GM21526 (cell line): Measurements from ENCODE around the gene C17orf113.

Source experiments
- ATAC-seq: cut with Tn5 transposase; IDR thresholded peaks from one replicate; pipeline ENCODE4 v1.9.1; 2021; ENCODE audit warnings: moderate library complexity; ENCODE audit not compliant: unreplicated experiment, low FRiP score

The C17orf113 gene

GRCh38 chr17:42072323-42073187 lies 22.2 kb upstream of the C17orf113 start:
- no peak for ATAC-seq

DNA sequence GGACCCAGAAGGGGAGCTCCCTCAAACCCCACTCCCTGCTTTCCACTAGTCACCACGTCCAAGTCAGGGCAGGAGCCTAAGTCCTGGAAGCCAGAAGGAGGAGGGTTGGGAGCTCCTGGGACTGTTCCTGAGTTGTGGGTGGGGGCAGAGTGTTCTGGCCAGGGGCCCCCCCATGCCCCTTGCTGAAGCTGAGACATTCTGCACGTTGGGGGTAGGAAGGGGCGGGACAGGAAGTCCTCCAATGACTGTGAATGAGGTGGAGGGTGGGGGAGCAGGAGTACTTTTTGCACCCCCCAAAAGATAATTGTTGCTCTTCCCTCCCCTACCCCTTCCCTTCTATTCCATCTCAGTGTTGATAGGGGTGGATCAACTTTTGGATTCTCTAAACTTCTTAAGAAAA lies 21.4 kb upstream of the C17orf113 start:
- no peak for ATAC-seq

DNA sequence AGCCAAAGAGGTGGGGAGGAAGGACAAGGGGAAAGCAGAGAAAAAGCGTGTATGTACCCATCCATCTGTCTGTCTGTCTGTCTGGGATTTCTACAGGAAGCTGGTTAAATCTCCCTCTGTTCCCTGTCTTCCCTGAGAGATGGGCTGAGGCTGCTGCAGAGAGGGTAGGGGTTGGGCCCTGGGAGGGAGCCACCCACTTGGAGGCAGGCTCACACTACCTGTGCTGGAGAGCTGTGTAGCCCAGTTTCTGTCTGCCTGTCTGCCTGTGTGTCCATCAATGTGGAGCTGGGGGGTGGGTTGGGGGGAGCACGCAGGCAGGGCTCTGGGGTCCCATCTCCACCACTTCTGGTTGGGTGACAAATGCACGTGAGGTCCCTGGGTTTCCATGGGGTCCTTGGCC lies 18.6 kb upstream of the C17orf113 start:
- no peak for ATAC-seq

GRCh38 chr17:42067371-42068091 lies 17.1 kb upstream of the C17orf113 start:
- ATAC-seq, result no peak

GRCh38 chr17:42065201-42065600 lies 14.8 kb upstream of the C17orf113 start:
- no peak for ATAC-seq

DNA sequence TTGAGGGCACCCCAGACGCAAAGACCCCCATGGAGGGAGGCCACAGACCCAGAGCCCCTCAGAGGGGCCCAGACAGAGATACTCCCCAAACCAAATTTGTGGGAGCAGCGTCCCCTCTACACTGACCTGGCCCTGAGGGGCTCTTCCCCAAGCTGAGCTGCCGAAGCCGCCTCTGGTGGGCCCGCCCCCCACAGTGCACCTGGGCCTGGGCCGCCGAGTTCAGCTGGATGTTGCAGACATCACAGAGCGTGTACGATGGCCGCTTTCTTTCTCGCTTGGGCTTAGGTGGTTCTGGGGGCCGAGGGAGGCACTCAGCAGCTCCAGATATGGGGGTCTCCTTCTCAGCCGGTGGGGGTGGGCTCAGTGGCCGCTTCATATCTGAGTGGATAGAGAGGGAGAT lies 12.3 kb upstream of the C17orf113 start:
- ATAC-seq, result no peak

GRCh38 chr17:42061646-42062487 lies 11.5 kb upstream of the C17orf113 start:
- ATAC-seq, result no peak

GRCh38 chr17:42060231-42060630 lies 9.8 kb upstream of the C17orf113 start:
- no peak for ATAC-seq

DNA sequence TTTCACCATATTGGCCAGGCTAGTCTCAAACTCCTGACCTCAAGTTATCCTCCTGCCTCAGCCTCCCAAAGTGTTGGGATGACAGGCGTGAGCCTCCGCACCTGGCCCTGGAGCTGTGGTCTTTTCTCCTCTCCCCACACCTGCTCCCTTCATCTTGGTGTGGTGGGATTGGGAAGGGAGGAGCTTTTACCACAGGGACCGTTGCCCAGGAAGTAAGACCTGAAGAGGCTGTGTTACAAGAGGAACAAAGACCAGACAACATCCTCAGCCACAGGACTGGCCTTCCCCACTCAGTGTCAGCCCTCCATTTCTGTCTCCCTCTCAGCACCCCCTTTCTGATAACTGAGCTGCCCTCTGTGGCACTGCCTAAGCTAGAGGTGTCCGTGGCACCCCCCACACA lies 9.4 kb upstream of the C17orf113 start:
- ATAC-seq, result no peak

GRCh38 chr17:42058063-42058462 lies 7.7 kb upstream of the C17orf113 start:
- ATAC-seq, result no peak

- no peak for ATAC-seq
Measured at GRCh38 chr17:42056635-42057034, 6.2 kb upstream of the C17orf113 start.

- no peak for ATAC-seq
Measured at GRCh38 chr17:42055496-42055895, 5.1 kb upstream of the C17orf113 start.

GRCh38 chr17:42055027-42055426 lies 4.6 kb upstream of the C17orf113 start:
- ATAC-seq, result no peak

- ATAC-seq, result no peak
Measured at GRCh38 chr17:42053731-42054500, 3.5 kb upstream of the C17orf113 start.

- ATAC-seq, result no peak
Measured at GRCh38 chr17:42052346-42052877, 2.0 kb upstream of the C17orf113 start.

DNA sequence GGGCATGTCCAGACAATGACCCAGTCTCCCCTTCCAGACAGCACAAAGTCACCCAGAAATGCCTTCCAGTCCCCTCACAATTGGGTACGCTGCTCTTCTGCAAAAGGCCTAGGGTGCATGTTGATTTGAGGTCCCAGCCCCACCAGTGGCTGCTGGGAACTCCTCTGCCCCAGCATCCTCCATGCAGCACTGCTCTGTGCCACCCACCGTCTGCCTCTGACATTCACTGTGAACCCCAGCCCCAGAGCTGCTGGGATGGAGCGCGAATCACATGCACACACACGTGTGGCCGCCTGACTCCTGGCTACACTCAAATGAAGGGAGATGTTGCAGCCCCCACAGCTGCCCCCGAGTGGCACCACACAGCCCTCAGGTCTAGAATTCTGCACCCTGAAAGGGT lies 1.2 kb upstream of the C17orf113 start:
- ATAC-seq, result no peak

GRCh38 chr17:42051013-42051400 lies 606 bp upstream of the C17orf113 start:
- ATAC-seq, result no peak

DNA sequence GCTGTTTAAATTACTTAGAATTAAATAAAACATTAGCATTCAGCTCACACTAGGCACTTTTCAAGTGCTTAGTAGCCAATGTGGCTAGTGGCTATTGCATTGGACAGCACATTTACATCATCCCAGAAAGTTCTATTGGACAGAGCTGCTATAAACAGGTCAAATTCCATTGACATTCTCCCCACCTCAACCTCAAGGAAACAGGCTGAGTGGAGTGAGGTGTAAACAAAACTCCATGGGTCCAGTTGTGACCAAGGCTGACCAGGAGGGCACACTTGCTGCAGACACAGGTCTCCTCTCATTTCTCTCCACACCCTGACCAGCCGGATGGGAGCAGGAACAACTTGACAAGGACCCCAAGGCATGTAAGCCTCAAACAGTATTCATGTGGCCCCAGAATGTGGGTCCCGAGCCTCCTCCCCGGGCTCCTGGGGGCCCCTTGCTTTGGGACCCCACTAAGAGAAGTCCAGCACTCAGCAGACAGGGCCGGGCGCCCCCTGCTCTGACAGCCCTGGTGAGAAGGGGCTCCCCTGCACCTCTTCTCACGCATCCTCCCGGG lies 488 bp downstream of the C17orf113 start:
- ATAC-seq, result no peak

DNA sequence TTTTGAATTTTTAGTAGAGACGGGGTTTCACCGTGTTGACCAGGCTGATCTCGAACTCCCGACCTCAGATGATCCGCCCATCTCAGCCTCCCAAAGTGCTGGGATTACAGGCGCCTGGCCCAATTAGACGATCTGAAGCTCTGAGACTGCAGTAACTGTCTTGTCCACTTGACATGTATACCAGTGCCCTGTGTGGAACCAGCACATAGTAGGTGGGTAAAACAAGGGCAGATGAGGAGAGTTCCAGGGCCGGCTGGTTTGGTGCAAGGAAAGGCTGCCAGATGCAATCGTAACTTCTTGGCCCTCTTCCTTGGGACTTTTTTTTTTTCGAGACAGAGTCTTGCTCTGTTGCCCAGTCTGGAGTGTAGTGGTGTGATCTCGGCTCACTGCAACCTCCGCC lies 3.1 kb downstream of the C17orf113 start:
- ATAC-seq, result no peak

- ATAC-seq, result no peak
Measured at GRCh38 chr17:42045719-42046118, 4.7 kb downstream of the C17orf113 start.
